Neural cell (in vitro differentiated cells): ENCODE results near the gene SMARCC1. TPM values are rescaled to one million over a fixed set of nuclear protein-coding genes. Genes with fewer than 3 reads are reported as not detected.

Experiments
- polyA plus RNA-seq: library from polyadenylated mRNA; depleted of rRNA; stranded (reverse); fragments of >200 nt; gene quantifications from 2 replicates; pipeline ENCODE4 v1.2.3, GENCODE V29; 2014
- small RNA-seq, 3 experiments: library from RNA; depleted of rRNA; stranded (forward); fragments of <200 nt; gene quantifications; one replicate each; pipeline ENCODE3, GENCODE V24; 2012

Gene SMARCC1
- polyA plus RNA-seq, 1 donor from 2014 or later: 29.4 TPM

Small RNA genes within 50 kb of the gene (small RNA-seq; reads per million reads assigned to genes)
- 0 reads per million in 3 experiments for gene RF02271
- 0 reads per million in 3 experiments for gene RN7SL870P

Other genes starting within 250 kb of the SMARCC1 start
- 67.1 and 78.8 TPM in 2 replicates for gene CSPG5, start 203.0 kb downstream of the SMARCC1 start, polyA plus RNA-seq
- gene DHX30, start 21.2 kb upstream of the SMARCC1 start, polyA plus RNA-seq: 101 and 115 TPM in 2 replicates
- gene MAP4, start 234.5 kb upstream of the SMARCC1 start, polyA plus RNA-seq: 179 and 186 TPM in 2 replicates